Measurements from ENCODE around the gene RPRD1A.

DNA sequence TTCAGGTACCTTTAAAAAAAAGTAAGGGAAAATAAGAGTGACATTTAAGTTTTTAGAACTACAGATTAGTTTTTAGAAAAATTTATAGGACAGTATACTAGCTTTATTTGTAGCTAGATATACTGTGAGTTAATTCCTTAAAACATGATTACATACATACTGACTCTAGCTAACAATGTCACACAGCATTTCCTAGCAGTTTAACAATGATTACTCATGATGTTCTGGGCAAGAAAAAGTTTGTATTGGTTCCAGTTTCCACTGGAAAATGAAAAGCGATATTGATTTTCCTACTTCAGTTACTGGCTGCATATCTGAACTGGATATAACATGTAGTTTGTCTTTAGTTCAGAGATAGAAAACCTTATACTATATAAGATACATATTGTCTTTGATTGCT lies 42.4 kb upstream of the RPRD1A start:
- TF ChIP-seq CTCF (IDR thresholded peaks at IDR 0.05) (no peak), POLR2AphosphoS5 (IDR thresholded peaks at IDR 0.05; ENCODE audit: insufficient read depth in 1 of 2, low read depth in 1 of 2) (no peak), POLR2A (IDR thresholded peaks at IDR 0.05) (no peak)

Measured in vagina (tissue), 2 donors.